Fibroblast of pulmonary artery (primary cell): ENCODE data around the gene TRIM43.
"Not testable (repeated sequence)": the region's sequence is repeated elsewhere in the genome, so short reads cannot be mapped to it uniquely, and the experiment has no call there.

Experiments used
- DNase-seq: peaks from one replicate; pipeline ENCODE4 v3.0.0-alpha.2; 2010; ENCODE audit warnings: low read depth
- H3K4me3 ChIP-seq: replicated peaks from 2 replicates; pipeline ENCODE4 v1.5.1; 2011; ENCODE audit warnings: low read depth, mild to moderate bottlenecking, control low read depth, low read length, moderate library complexity

TRIM43 gene

GRCh38 chr2:95642951-95643350 lies 51.1 kb downstream of the TRIM43 start:
- DNase-seq, H3K4me3 ChIP-seq: not testable (repeated sequence)

- not testable (repeated sequence) for H3K4me3 ChIP-seq, DNase-seq
Observed at GRCh38 chr2:95645312-95645711, 53.5 kb downstream of the TRIM43 start.

- not testable (repeated sequence) for DNase-seq, H3K4me3 ChIP-seq
Observed at GRCh38 chr2:95646274-95646994, 54.6 kb downstream of the TRIM43 start.

GRCh38 chr2:95648894-95649544 lies 57.2 kb downstream of the TRIM43 start:
- DNase-seq, H3K4me3 ChIP-seq: not testable (repeated sequence)
